GM15510 (cell line): ENCODE results near the gene ERC2.

ENCODE experiments used
- POLR2A ChIP-seq: IDR thresholded peaks from 3 replicates; pipeline ENCODE4 v1.6.1; 2011; ENCODE audit warnings: borderline replicate concordance; ENCODE audit not compliant: insufficient read length; ENCODE audit errors: extremely low read depth

Gene ERC2

DNA sequence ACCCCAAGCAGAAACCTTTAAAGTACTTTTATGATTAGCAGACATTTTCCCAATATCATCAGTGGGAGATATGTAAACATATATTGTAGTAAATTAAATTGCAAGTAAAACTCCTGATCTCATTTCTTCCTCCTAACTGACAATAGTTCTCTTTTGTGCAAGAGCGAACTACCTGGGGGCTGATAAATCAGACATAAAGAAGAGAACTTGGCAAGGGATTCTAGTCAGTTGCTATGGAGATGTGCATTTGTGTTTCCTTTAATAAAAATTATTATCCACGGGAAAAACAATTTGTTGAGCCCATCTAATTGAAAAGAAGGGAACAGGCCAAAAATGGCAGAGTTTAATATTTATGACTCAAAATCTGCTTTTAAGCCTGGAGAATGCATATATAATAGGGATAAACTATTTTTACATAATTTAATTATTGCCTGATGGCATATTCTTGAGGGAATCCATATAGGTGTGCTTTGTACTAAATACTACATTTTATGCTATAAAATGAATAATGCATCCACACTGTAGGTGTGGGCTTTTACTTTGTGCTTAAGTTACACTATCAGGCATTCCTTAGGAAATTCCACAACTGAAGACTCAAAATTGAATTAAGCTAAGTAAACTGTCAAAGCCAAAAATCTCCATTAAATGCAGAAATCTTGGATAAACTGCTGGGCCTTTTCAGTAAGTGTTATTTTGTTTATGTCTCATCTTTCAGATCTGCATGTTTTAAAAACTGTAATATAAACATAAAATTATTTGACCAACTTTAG, 258.1 kb downstream of the ERC2 start:
- TF ChIP-seq POLR2A, result no peak

DNA sequence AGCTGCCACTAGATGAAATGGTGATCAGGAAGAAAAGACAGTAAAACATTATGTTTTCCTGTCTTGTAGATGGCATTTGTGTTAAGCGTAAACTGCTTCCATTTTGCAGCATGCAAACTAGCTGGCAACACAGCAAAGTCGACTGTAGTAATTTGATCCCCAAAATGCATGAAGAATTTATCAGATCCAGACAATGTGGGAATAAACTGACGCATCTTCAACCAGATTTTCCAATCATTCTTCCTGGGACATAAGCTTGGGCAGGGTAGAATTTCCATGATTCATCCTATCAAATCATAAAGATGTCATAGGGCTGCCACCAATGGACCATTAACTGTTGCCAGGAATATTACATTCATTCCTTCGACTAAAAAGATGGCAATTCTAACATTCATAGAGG, 260.3 kb downstream of the ERC2 start:
- no peak for TF ChIP-seq POLR2A

DNA sequence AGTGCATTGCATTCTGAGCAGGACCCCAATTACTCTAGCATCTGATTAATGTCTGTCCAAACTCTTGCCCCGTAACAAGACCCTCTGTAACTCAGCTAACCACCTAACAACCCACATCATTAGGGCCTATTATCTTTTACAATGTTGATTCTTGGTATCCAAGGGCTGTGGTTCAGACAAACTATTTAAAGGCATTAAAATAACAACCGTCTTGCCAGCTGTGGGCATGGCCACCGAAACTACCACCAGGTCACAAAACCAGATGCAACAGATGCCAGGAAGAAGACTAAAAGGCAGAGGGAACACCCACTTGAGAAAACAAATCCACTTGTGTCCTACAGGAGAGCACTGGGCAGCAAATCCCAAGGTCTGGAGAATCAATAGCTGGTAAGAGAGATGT, 262.9 kb downstream of the ERC2 start:
- TF ChIP-seq POLR2A, result no peak

DNA sequence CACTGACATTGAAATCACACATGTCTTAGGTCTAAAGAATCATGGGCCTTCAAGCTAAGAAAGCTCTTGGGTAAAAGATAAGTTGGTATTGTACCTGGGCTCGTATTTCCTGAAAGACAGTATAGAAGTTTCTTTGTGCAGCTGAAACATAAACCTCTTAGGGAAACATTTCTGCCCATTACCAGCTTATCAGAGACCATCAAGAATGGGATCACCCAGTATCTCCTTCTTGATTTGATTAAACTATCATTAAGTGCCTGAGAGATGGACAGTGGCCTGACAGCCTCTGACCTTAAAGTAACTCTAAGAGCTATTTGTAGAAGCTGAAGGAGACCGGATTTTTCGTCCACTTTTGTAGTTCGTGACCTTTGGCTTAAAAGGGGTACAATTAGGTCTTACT, 265.3 kb downstream of the ERC2 start:
- TF ChIP-seq POLR2A, result no peak

DNA sequence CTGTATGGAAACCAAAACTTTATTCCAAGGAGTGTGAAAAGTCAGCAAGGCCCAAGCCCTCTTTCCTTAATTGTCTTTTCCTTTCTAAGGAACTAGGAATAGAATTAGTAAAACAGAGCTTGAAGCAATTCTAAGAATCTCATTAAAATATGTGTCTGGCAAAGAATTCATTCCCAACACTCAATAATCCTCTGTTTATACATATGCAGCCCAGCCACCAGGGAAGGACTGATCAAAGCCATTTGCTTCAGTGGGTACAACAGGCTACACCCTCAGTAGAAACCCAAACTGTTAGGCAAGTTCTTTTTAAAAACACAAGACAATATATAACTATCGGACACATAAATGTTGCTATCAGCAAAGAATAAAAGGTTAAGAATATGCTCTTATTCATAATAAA, 266.9 kb downstream of the ERC2 start:
- TF ChIP-seq POLR2A, result no peak

DNA sequence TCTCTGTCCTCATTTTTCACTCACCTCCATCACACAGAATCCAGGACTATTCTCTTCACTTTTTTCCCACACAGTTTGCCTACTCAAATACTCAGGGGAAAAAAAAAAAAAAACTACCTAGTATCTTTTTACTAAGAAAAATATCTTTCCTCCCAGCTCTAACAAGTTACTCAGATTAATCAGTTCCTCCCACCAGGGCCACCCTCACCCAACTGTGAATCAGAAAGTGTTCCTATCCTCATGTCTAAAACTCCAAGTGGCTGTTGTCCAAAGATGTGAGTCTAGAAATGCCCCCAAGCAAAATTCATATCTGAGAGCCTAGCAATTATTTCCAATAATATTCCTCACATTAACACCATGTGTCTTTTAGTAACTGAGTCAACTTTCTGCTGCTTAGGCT, 268.0 kb downstream of the ERC2 start:
- no peak for TF ChIP-seq POLR2A

DNA sequence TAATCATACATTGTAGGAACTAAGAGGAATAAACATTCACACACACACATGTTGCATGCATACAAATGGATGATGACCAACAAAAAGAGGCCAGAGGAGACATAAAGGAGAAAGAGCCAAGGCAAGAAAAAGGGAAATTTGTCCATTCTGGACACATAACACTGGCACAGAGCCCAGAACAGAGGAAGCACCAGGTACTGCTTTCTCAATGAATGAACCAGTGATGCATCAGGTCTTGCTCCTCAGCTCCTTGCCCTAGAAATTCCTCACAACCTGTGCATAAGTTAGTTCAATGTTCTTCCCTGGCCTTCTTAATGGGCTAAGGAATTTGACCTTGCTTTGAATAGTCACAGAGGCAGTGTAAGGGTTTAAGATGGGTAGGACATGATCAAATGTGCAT, 270.3 kb downstream of the ERC2 start:
- no peak for TF ChIP-seq POLR2A

DNA sequence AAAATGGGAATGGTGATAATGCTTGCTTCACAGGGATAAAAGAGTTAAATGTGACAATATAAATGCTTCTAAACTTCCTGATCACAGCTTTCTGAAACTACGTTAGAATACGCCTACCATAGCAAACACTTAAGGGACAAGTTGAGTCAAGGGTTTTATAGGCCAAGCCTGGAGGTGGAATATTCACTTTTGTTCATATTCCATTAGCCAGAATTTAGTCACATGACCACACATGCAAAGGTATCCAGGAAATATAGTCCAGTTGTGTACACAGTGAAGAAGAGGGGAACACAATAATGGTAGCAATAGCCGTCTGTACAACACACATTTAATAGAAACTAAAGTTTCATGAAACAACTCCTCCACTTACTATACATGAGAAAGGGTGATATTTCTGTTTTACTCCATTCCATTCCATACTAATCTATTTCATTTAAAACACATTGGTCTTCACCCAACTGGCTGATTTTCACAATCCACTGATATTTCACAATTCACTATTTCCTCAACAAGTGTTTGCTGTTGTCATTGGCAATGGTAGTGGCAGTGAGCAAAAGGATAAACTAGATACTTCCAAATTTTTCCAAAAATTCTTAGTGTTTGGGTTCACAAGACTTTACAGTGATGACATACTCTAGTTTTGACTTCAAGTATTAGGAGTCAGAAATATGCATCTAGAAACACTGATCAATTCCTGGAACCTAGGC, 270.9 kb downstream of the ERC2 start:
- TF ChIP-seq POLR2A, result no peak

DNA sequence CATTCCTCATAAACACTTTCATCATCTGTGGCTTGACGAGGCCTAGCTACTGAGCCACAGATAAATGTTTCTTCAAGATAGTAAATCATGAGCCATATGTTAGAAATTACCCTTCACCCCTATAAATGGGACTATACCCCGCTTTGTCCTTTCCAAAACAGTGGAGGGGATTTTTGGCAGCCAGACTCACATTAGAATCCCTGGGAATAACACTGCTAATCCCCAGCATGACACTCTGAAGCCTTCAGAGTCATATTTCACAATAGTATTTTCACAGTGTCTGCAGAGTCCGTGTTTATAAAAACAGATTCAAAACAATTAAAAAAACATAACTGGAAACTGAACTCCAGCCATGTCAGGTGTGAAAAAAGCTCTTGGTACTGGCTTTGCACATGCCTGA, 271.6 kb downstream of the ERC2 start:
- no peak for TF ChIP-seq POLR2A

DNA sequence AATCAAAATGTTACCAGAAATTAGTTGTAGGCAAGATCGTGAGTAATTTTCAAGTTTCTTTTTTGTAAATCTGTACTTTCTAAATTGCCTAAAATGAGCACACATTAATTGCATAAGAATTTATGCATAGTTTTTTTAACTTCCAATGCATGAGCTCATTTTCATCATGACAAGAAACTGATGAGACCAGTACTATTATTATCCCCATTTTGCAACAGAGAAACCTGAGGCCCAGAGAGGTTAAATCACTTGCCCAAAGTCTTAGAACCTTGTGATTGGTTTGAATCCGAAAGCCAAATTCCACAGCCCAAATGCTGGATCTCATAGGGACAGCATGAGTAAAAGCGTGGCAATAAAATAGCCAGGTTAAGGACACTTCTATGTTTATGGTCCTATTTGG, 274.7 kb downstream of the ERC2 start:
- TF ChIP-seq POLR2A, result no peak

DNA sequence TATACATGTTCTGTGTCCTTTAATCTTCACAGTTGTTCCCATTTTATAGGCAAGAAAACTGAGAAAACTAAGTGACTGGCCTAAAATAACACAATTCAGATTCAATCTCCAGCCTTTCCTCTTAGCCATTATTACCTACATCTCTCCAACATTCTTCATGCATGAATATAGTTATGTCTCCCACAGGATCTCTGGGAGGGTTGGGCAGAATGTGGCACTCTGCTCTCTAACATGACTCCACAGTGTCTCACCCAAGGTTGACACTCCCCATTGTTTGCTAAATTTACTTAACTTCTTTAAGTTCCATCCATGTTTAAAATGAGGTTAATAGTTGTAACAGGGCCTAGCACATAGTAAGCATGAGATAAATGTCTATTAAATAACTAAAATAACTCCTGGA, 276.3 kb downstream of the ERC2 start:
- TF ChIP-seq POLR2A, result no peak

DNA sequence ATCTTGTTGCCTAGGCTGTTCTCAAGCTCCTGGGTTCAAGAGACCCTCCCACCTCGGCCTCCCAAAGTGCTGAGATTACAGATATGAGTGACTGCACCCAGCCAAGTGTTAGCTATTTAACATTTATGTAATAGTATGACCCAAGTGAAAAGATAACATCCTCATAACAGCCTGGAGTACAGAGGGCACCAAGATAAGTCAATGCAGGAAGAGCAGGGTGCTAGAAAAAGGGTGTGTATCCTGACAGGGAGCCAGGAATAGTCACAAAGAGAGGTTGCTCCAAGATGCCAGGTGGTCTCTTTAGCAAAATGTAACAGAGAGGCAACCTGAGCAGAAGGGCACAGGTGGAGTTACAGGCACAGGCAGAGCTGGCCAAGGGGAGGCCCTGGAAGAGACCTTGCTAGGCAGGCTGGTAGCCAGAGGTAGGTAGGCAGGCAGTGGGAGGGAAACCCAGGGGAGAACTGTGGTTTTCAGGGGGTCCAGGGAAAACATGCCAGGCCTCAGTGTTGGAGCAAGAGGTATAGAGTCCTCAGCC, 277.4 kb downstream of the ERC2 start:
- no peak for TF ChIP-seq POLR2A

DNA sequence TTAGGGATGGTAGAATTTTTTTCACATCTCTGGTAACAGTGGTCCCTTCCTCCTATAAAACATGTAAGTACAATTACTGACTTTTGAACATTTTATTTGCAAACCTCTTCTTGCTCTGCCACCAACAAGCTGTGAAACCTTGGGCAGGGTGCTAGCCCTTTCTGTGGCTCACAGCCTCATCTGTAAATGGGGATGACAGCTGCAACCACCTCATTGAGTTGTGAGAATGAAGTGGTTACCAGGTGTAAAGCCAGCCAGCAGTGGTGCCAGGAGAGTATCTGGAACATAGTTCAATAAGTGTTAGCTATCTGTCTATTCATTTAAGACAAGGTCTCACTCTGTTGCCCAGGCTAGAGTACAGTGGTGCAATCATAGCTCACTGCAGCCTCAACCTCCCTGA, 278.1 kb downstream of the ERC2 start:
- TF ChIP-seq POLR2A, result no peak

DNA sequence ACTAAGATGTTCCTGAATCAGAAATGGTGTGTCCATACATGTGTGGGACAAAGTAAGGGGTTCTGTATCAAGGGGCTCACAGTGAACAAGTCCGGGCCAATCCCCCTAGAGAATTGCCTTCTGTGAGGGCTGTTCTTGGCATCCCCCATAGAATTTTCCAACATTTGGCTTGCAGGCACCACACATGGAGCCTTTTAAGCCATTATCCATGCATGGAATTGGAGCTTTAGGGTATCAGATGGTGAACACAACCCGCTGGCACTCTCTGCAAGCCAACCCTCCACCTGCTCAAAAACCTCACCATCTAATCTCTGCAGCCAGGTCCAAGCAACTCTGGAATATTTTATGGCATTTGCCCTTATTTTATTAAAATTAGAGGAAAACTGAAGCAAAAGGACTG, 278.7 kb downstream of the ERC2 start:
- no peak for TF ChIP-seq POLR2A

DNA sequence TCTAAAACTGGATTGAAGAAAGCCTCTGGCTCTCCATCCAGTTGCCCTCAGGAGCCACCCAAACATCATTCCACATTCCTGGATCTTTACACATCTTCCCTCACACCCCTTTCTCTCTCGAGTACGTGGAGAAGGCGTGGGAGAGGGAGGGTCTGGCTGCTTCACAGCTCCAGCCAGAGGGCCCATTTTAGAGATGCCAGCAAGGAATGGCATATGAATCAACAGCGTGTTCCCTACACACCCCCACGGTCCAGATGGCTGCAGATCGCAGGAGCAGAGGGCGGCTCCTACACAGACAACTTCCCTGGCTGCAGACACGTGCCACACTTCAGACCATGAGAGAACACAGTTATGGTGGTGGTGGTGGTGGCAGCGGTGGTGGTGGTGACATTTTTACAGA, 280.1 kb downstream of the ERC2 start:
- no peak for TF ChIP-seq POLR2A

DNA sequence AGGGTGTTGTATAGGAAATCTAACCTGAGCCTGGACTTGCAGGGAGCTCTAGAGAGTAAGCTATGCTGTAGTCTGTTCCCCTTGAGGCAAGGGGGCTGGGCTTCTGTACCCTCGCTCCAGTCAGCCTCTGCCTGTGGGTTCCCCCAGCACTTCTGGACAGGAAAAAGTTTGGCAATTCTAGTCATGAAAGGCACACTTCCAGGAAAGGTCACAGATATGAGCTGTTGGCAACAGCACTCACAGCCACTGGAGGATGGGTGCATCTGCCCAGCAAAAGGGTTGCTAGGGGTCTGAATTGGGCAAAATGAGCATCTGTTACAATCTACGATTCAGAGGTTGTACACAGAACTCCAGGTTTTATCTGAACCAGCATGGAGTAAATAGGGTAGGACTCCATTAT, 281.2 kb downstream of the ERC2 start:
- TF ChIP-seq POLR2A, result no peak
